ENCODE data around the gene DUSP1.
"Not testable (repeated sequence)": the region's sequence is repeated elsewhere in the genome, so short reads cannot be mapped to it uniquely, and the experiment has no call there.

DUSP1 gene

GRCh38 chr5:172791726-172792445, 20.9 kb upstream of the DUSP1 start:
- no peak for DNase-seq (ENCODE audit: low spot score)
- in situ Hi-C loops (cut with MboI; ENCODE audit: low sequenced_read_pairs, unreplicated experiment): no loop called here

GRCh38 chr5:172791286-172791685, 20.3 kb upstream of the DUSP1 start:
- in situ Hi-C loops (cut with MboI; ENCODE audit: low sequenced_read_pairs, unreplicated experiment): no loop called here
- no peak for DNase-seq (ENCODE audit: low spot score)
- TF ChIP-seq CTCF (IDR thresholded peaks at IDR 0.05; ENCODE audit: borderline replicate concordance, control extremely low read depth, extremely low read depth, insufficient read depth, missing control alignments): no peak

More at GRCh38 chr5:172791726-172792445, 20.9 kb upstream of the DUSP1 start:
- no peak for TF ChIP-seq CTCF (IDR thresholded peaks at IDR 0.05; ENCODE audit: borderline replicate concordance, control extremely low read depth, extremely low read depth, insufficient read depth, missing control alignments)

- no peak for TF ChIP-seq CTCF (IDR thresholded peaks at IDR 0.05; ENCODE audit: borderline replicate concordance, control extremely low read depth, extremely low read depth, insufficient read depth, missing control alignments)
- in situ Hi-C loops (cut with MboI; ENCODE audit: low sequenced_read_pairs, unreplicated experiment): no loop called here
- no peak for DNase-seq (ENCODE audit: low spot score)
These were observed 19.5 kb upstream of the DUSP1 start for GRCh38 chr5:172790496-172790889.

GRCh38 chr5:172789687-172790495, 18.9 kb upstream of the DUSP1 start:
- no peak for TF ChIP-seq CTCF (IDR thresholded peaks at IDR 0.05; ENCODE audit: borderline replicate concordance, control extremely low read depth, extremely low read depth, insufficient read depth, missing control alignments)
- in situ Hi-C loops (cut with MboI; ENCODE audit: low sequenced_read_pairs, unreplicated experiment): no loop called here
- DNase-seq (ENCODE audit: low spot score): no peak

- DNase-seq (ENCODE audit: low spot score): peak; percentile 50
- in situ Hi-C loops (cut with MboI; ENCODE audit: low sequenced_read_pairs, unreplicated experiment): no loop called here
- no peak for TF ChIP-seq CTCF (IDR thresholded peaks at IDR 0.05; ENCODE audit: borderline replicate concordance, control extremely low read depth, extremely low read depth, insufficient read depth, missing control alignments)
These were observed 18.0 kb upstream of the DUSP1 start for GRCh38 chr5:172788771-172789686.

GRCh38 chr5:172787538-172787937, 16.5 kb upstream of the DUSP1 start:
- in situ Hi-C loops (cut with MboI; ENCODE audit: low sequenced_read_pairs, unreplicated experiment); DNase-seq (ENCODE audit: low spot score): not testable (repeated sequence)

Data from GM13976 (cell line).